KOPT-K1 (cell line): Measurements from ENCODE around the gene FBRSL1.

Experiments
- H3K27ac ChIP-seq: fragments of 200-600 bp; sonication (generic); 2 replicates; pipeline ENCODE4 v1.5.1; 2016; ENCODE audit warnings: antibody characterized with exemption, mild to moderate bottlenecking, low read depth, low read length; ENCODE audit not compliant: poor library complexity, severe bottlenecking
- H3K36me3 ChIP-seq: fragments of 200-600 bp; sonication (generic); 2 replicates; pipeline ENCODE4 v1.5.1; 2017; ENCODE audit warnings: antibody characterized with exemption, mild to moderate bottlenecking, low read length, moderate library complexity; ENCODE audit not compliant: insufficient read depth
- H3K9me3 ChIP-seq: fragments of 200-600 bp; sonication (generic); 2 replicates; pipeline ENCODE4 v1.5.1; 2017; ENCODE audit warnings: antibody characterized with exemption, low read length, mild to moderate bottlenecking; ENCODE audit not compliant: insufficient read depth, poor library complexity, severe bottlenecking

The FBRSL1 gene

DNA sequence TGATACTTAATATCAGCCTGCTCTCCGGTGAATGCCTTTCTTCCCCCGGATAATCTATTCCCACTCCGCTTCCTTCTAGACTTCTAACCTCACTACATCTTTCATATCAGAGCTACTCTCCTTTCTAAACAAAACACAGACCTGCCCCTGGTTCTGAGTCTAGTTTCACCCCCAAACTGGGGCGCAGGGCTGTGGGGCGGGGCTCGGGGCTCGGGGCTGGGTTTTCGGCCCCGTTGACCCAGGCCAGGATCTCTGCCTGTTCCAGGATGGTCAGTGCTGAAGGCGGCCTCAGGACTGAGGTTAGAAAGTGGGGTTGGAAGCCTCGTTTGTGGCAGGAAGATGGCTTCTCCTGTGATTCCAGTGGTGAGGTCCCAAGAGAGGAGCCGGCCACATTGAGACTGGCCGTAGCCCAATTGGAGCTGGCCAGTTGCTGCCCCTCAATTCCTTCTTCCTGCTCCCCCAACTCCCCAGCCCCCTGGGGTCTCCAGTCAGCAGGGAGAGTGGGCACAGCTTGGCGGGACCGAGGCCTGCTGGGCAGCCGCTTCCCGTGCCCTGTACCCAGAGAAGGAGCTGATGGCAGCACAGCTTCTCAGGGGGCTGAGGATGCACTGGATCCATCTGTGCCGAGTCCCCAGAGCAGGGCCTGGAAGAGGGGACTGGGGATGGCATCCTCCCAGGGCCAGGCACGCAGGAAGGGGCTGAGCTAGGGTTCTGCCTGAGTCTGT is 67.5 kb downstream of the FBRSL1 start:
- H3K9me3 ChIP-seq, result no peaks in the 10 kb centered on the region
- no peaks in the 10 kb centered on the region for H3K36me3 ChIP-seq
- H3K27ac ChIP-seq, result no peak overlapping the region

DNA sequence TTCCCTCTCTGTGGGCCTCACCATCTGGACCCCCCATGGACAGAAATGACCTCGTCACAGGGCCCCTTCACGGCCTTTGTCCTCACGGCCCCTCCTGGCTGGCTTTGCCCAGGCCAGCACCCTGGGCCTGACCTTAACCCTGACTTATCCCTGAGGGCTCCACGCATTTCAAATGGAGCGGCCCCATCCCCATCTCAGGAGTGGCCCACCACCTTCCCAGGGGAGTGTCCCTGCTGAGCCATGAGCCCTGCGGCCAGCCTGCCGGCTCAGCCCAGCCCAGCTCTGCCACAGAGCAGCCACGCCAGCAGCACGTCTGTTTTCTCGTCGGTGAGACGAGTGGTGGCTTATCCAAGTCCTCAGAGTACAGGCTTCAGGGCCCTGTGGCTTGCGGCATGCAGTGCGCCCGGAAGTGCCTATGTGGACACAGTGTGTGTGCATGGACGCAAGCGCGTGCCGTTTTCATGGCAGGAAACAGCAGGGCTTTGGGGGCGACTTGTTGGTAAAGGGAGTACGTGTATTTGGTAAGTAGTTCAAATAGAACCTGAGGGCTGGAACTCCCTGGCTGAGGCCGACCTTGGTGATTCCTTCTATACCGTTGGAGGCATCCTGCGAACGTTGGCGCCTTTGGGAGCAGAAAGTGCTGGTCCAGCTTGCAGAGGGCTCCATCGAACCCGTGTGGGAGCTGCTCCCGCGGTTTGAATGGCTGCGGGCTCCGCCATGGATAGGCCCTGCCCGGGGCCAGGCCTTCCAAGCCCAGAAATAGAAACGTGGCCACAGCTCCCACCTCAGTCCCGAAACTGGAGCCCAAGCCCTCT is 68.3 kb downstream of the FBRSL1 start:
- Histone ChIP-seq H3K27ac (no peak overlapping the region), H3K9me3 (no peaks in the 10 kb centered on the region), H3K36me3 (peaks cover 2% of the 10 kb centered on the region; the same call in 1 of the 2 replicates)

DNA sequence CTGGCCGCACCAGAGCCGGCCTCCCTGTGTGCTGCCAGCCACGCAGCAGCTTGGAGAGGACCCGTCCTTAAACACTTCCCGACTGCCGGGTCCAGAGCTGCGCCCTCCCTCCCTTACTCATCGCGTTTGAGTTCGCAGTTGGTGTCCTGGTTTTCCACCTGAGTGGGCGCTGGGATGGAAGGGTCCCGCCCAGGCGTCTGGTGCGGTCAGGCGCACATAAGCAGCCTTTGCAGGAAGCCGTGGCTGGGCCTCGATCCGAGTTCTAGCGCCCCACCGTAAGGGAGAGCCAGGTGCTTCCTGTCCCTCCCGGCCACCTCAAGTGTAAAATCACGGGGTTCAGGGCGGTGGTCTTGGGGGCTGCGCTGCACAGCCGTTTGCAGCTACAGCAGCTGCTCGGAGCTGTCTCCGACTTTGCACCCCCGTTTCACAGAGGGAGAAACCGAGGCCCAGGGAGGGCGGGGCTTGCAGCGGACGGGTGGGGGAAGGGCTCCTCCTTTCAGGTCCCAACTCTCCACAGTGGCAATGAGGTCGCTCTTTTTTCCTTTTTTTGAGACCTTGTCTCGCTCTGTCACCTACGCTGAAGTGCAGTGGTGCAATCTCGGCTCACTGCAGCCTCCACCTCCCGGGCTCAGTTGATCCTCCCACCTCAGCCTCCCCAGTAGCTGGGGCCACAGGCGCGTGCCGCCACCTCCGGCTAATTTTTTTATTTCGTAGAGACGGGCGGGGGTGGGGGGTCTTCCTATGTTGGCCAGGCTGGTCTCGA is 69.1 kb downstream of the FBRSL1 start:
- H3K36me3 ChIP-seq, result peaks cover 5% of the 10 kb centered on the region; the same call in 1 of the 2 replicates
- H3K9me3 ChIP-seq, result no peaks in the 10 kb centered on the region
- no peak overlapping the region for H3K27ac ChIP-seq

DNA sequence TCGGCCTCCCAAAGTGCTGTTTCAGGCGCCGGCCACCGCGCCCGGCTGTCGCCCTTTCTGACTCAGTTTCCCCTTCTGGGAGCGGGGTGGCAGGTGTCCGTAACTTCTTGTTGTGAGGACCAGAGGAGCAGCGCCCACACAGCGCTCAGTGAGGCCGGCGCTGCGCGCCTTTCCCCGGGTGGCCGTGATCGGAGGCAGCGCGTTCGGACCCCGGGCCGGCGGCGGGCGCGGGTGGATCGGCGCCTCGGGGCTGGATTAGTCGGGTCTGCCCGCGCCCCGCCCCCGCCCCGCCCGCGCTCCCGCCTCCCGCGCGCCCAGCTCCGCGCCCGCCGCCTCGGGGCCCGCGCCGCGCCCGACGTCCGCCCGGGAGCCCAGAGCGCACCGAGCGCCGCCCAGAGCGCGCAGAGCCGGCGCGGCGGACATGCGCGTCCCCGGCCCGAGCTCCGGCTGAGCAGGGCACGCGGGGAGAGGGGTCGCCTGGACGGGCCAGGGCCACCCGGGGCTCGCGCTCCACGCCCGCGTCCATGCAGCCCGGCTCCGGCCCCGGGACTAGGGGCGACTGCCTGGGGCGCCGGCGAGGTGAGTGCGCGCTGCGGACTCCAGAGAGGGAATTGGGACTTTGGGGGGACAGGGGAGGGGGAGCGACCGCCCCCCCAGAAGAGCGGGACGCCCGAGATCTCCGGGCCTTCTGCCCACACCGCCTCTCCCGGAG is 69.9 kb downstream of the FBRSL1 start:
- H3K36me3 ChIP-seq, result peaks cover 6% of the 10 kb centered on the region; the same call in 1 of the 2 replicates
- H3K27ac ChIP-seq, result peak overlapping the region; percentile 57
- no peaks in the 10 kb centered on the region for H3K9me3 ChIP-seq

DNA sequence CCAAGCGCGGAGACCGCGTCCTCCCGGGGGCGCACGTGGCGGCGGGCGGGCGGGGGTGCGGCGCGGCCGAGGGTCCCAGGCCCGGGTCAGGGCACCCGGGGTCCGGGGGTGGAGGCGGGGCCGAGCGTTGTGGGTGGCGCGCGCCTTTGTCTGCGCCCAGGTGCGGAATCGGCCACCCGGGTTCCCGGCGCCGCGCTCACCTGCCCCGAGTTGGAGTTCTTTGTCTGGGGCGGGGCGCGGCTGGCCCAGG is 70.3 kb downstream of the FBRSL1 start:
- Histone ChIP-seq H3K9me3 (no peaks in the 10 kb centered on the region), H3K27ac (peak overlapping the region; percentile 57), H3K36me3 (peaks cover 11% of the 10 kb centered on the region; the same call in 1 of the 2 replicates)

DNA sequence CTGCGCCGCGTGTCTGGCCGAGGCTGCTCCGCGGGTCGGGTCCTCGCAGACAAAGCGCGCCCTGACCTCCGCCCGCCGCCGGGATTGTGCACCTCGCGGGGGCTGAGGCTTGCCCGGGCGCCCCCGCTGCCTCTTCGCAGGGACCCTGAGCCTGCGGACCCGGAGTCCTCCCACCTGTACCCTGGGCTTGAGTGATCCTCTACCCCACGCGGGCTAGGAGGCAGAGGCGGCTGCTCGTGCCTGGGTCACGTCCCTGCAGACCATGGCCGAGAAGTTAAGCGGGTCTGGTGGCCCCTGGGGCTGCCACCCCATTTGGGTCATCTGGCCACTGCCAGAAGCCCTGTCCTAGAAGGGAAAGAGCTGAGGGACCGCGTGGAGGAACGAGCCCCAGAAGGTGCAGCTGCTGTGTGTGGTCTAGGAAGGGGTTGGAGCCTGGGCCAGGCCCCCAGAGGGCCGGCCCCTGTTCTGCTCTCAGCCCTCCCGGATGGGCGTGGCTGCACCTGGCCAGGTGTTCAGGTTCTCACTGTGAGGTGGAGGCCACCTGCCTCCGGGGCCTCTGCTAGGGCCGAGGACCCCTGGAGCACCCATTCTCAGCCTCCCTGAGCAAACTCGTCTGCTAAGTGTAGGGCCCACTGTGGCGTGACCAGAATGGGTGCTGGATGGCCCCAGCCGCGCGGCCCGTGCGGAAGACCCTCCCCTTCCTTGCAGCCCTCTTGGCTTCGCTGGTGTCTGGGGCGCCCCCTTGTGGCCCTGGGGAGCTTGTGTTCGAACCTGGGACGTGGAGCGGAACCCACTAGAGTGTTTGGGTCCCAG is 70.9 kb downstream of the FBRSL1 start:
- H3K27ac ChIP-seq, result peak overlapping the region; percentile 57
- no peaks in the 10 kb centered on the region for H3K9me3 ChIP-seq
- peaks cover 16% of the 10 kb centered on the region for H3K36me3 ChIP-seq
